Erythroblast (primary cell): Measurements from ENCODE around the gene DEUP1.
"Not testable (repeated sequence)": the region's sequence is repeated elsewhere in the genome, so short reads cannot be mapped to it uniquely, and the experiment has no call there.

Experiments
- DNase-seq, 2 experiments: peaks; one replicate each; lab custom pipeline; 2025; lab: John Stamatoyannopoulos, UW
- GATA1 ChIP-seq: IDR thresholded peaks from 2 replicates; pipeline ENCODE4 v1.6.1; 2011; ENCODE audit warnings: low read depth, mild to moderate bottlenecking, control low read depth, low read length, moderate library complexity
- POLR2A ChIP-seq: IDR thresholded peaks from 2 replicates; pipeline ENCODE4 v1.6.1; 2011; ENCODE audit warnings: mild to moderate bottlenecking, low read length

DEUP1 gene, protein sequence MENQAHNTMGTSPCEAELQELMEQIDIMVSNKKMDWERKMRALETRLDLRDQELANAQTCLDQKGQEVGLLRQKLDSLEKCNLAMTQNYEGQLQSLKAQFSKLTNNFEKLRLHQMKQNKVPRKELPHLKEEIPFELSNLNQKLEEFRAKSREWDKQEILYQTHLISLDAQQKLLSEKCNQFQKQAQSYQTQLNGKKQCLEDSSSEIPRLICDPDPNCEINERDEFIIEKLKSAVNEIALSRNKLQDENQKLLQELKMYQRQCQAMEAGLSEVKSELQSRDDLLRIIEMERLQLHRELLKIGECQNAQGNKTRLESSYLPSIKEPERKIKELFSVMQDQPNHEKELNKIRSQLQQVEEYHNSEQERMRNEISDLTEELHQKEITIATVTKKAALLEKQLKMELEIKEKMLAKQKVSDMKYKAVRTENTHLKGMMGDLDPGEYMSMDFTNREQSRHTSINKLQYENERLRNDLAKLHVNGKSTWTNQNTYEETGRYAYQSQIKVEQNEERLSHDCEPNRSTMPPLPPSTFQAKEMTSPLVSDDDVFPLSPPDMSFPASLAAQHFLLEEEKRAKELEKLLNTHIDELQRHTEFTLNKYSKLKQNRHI

DNA sequence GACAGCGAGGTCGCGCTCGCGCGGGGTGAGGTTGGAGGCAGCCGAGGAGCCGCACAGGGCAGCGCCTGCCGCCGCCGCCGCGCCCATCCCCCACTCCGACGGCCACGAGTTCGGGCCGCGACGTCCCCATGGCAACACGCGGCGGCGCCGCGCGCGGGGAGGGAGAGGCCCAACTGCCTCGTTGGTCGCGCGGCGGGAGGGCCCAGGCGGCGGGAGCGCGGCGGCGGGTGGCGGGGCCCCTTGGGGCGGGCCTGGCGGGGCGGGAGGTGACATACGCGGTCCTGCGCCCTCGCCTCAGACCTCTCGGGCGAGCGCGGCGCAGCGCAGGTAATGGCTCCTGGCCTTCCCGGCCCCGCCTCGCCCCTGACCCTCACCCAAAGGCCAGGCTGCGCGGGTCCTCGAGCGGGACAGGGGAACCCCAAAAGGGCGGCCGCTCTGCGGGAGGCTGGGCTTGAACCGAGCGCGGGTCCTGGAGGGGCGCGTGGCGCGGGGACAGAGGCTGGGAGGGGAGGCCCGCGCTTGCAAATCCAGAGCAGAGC is at the start of gene DEUP1:
Gene DEUP1 (plus strand): TSS at position 297 of the 539 bp plus-strand sequence. CDS start 1,518 bp downstream, outside the sequence.
- TF ChIP-seq GATA1 (no peak), POLR2A (no peak)
- peak; percentile 53 to 56 for DNase-seq

DNA sequence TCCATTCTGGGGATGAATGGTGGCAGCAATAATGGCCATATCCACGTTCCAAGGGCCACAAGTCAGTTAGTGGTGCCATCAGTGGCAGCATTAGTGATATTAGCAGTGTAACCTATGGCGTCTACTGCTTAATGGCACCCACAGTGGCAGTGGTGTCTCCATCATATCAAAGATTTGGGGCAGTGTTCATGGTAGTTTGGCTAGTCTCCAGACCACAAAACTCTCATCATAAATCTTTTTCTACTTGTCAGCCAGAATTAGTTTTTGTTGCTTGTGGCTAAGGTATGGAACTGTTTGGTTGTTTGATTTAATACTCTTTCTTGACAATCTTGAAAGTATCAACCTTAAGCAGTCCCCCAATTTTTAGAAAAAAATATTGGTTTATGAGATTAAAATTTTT is 45.1 kb upstream of the DEUP1 start:
- TF ChIP-seq GATA1 (no peak), POLR2A (no peak)
- DNase-seq: no peak

DNA sequence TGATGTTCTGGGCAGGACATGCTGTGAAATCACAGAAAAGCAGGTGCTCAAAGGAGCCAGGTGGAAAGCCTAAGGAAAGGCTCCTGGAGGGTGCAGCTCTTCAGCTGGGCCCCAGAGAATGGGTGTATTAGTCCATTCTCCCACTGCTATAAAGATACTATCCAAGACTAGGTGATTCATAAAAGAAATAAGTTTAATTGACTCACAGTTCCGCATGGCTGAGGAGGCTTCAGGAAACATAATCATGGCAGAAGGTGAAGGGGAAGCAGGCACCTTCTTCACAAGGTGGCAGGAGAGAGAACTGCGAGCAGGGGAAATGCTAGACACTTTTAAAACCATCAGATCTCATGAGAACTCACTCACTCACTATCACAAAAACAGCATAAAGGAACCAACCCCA is 43.1 kb upstream of the DEUP1 start:
- no peak for DNase-seq
- TF ChIP-seq GATA1: no peak
- no peak for TF ChIP-seq POLR2A

DNA sequence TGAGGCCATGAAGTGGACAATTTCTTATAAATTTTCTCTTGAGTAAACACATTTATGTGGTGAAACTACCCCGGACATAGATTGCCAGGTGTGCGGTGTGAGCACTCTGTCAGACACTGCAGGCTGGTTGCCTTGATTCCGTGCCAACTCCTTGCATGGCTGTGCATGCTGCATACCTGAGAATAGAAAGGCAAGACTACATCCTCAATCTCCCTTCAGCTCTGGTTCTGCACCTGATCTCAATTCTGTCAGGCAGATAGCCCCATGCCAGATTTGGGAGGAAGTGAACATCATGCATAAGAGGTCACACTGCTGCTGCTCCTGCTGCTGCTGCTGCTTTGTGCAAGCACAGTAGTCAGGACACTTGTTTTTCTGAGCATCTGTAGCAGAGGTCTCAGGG is 42.5 kb upstream of the DEUP1 start:
- TF ChIP-seq GATA1 (no peak), POLR2A (no peak)
- no peak for DNase-seq

DNA sequence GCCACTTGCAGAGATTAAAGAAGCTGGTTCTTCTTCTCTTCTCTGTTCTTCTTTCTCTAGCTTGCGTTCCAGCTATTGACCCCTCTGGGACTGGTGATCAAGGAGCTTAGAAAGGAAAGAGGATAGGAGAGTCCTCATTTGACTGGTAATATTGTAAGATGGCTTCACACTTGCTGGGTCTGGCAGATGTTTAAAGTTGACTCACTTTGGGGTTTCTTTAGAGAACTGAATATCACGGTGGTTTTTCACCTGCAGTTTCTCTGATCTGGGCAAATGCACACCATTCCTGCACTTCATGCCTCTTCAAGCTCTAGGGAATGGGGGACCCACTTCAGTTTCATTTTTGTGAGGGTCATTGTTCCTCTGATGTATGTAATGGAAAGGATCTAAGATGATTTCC is 41.8 kb upstream of the DEUP1 start:
- no peak for TF ChIP-seq GATA1
- TF ChIP-seq POLR2A: no peak
- no peak for DNase-seq

DNA sequence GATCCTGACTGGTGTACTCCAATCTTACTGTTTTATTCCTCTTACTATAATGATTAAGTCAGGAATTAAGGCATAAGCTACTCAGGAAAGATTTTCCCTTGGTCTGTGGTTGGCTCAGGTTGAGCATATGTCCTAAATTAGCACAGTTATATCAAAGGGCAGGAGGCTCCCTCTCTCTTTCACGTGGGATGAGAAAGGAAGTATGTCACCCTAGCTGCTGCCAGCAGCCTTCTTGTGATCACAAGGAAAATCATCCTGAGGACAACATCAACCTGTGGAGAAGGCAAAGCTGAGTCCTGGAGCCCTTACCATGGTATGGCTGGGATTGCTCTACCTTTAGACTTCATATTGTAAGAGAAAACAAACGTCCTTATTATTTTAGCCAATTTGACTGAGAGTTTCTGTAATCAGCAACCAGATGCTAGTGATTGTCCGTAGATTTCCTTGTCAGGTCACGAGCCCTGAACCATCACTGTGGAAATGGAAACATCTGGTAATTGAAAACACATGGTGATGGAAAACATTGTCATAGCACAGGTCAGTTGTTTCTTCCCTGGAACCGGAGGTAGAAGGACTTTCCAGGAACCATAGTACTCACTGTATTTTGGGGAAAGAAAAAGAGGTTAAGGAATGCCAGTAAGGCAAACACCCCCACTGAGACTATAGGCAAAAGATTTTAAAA is 40.6 kb upstream of the DEUP1 start:
- no peak for DNase-seq
- no peak for TF ChIP-seq POLR2A
- TF ChIP-seq GATA1: no peak

DNA sequence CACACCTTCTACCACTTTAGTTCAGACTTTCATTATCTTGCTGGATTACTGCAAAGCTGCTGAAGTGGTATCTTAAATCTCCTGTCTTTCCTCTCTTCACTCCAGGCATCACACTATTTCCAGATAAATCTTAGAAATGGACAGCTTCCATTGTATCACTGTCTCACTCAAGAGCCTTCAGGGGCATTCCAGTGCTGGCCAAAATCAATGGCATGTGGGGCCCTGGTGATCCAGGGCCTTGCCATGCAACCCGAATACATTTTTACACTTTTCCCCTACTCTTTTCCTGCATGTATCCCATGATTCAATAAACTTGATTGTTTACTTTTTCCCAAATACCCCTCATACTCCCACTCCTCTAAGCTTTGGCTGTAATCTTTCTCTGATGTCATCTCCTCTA is 39.4 kb upstream of the DEUP1 start:
- no peak for DNase-seq
- no peak for TF ChIP-seq GATA1
- TF ChIP-seq POLR2A: no peak

DNA sequence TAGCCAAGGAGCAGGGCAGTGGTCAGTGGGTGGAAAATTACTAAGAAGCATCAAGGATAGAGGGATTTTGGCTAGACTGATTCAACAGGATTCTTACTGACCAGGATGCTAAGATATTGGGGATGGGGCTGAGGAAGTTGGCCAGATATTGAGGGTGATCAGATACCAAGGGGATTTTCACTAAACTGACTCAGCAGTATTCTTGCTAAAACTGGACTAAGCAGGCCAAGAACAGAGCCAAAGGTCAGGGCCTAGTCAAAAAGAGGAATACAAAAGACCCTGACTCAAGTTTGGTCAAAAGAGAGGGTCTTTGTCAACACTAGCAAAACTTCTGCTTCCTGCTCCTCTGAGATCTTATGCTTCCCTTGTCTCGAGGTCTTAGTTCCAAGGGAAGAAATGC is 38.6 kb upstream of the DEUP1 start:
- DNase-seq: no peak
- TF ChIP-seq POLR2A (no peak), GATA1 (no peak)

DNA sequence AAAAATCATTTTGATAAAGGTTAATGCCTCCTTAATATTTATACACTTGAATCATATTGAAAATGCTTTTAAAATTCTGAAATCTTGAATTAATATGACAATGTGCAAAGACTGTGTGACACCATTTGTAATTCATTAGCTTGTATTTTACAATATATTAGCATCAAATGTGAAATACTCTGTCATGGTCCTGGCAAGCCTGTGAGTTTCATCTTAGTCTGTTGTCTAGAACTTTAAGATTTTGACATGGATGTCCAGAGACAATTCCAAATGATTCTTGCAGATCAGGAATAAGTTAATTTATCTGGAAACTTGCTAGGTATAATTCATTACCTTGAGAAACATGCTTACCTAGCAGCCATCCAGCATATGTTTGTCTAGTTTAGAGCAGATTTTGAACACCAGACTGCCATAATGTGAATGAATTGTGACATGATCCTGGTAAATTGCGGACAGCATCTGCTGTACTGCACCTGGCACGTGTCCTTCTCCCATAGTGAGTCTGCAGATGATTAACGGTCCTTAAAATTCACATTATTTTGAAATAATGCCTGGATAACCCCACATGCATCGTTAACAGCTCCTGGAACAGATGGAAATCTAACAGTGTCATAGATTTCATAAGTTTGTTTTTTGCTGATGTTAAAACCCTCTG is 34.5 kb upstream of the DEUP1 start:
- DNase-seq: no peak
- no peak for TF ChIP-seq POLR2A
- no peak for TF ChIP-seq GATA1

DNA sequence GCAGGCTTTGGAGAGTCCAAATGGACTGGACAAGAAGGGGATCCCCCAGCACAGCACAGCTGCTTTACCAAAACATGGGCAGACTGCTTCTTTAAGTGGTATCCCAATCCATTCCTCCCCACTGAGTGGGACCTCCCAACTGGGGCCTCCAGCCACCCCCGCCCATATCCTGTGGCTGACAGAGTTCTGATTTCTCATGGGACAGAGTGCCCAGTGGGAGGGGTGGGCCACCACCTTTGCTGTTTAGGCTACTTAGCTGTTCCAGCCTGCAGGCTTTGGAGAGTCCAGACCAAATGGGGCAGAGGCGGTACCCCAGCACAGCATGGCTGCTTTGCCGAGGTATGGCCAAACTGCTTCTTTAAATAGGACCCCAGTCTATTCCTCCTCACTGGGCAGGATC is 26.9 kb upstream of the DEUP1 start:
- DNase-seq: no peak

DNA sequence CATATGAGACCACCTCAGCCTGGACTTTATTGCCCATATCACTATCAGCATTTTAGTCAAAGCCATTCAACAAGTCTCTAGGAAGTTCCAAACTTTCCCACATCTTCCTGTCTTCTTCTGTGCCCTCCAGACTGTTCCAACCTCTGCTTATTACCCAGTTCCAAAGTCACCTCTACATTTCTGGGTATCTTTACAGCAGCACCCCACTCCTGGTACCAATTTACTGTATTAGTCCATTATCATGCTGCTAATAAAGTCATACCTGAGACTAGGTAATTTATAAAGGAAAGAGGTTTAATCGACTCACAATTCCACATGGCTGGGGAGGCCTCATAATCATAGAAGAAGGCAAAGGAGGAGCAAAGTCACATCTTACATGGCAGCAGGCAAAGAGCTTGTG is 16.1 kb upstream of the DEUP1 start:
- not testable (repeated sequence) for DNase-seq

More for the DNA sequence above, 26.9 kb upstream of the DEUP1 start:
- no peak for TF ChIP-seq POLR2A
- no peak for TF ChIP-seq GATA1

DNA sequence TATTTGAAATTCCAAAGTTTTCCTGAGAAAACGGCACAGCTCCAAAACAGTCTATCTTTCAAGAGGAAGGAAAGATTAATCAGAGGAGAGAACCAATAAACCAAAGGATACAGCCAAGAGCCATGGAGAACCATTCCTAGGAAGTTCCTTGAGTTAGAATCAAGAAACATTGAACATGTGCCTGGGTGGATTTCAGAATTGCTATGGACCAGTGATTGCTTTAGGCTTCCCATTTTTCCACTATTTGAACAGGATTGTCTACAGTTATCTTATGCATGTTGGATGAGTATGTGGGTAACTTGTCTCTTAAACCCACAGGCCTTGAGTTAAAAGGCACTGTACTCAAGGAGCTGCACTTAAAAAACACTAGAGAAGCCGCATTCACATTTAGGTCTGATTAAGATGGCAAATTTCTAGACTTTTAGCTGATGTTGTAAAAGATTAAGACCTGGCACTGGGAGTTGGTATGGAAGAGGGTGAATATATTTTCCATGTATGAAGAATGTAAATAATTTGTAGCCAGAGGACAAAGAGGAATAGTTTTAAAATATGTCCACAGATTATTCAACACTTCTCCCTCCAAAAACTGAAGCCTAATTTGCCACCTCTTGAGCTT is 11.2 kb upstream of the DEUP1 start:
- TF ChIP-seq POLR2A (no peak), GATA1 (no peak)

DNA sequence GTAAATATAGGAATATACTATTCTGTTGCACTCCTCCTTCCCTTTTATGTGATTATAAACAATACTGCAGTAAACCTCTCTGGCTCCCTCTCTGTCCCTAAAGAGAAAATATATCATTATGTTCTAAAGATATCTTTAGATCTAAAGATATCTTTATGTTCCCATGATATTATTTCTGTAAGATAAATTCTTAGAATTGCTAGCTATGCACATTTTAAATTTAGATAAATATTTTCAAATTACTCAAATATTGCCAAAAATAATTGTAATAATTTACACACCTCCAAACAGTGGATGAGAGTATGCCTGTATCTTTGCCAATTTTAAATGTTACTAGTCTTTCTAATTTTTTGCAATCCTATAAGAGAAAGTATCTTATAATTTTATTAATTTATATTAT is 10.3 kb upstream of the DEUP1 start:
- TF ChIP-seq GATA1: no peak
- no peak for TF ChIP-seq POLR2A
- DNase-seq: no peak

More for the DNA sequence above, 11.2 kb upstream of the DEUP1 start:
- no peak for DNase-seq
